Dedifferentiated amniotic fluid mesenchymal stem cell (primary cell): Measurements from ENCODE around the gene PSD2.

Source experiments
- DNase-seq: peaks from one replicate; pipeline ENCODE4 v3.0.0-alpha.2; 2016; ENCODE audit errors: extremely low spot score

Gene PSD2

DNA sequence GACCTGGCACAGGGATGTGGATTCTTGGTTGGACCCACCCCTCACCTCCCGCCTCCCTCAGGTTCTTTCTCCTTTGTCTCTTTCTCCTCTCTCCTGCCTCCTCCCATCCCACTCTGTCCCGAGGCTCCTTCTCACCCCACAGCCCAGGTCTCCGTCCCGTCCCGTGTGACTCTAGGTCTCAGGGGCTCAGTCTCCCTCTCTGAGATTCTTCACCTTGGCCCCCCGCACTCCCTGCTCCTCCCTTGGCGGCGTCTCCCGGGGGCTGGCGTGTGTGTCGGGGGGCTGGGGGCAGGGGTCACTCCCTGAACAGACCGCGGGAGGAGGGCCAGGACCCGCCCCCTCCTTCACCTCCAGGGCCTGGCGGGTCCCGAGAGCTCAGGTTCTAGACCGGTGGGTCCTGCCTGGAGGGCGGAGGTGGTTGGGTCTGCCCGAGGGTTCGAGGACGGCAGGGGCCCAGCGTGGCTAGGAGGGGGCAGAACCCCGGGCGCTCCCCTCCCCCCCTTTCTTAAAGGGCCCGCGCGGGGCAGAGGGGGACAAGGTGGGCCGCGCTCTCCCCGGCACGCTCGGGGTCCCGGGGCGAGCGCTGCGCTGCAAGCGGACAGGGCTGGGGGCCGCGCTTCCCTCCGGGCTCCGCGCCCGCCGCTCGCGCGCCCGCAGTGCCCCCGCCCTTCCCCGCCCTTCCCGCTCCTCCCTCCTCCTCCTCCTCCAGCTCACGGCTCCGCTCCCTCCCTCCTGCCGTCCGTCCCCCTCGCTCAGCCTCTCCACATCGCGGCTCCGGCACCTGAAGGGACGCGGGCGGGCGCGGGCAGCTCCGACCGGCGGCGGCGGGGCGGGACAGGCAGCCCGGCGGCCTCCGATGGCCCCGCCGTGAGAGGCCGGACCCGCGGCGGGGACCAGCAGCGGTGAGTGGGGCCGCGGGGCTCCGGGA is at the start of gene PSD2:
Gene PSD2, plus strand, starts transcription at position 735 of the 928 bp plus-strand sequence. CDS start 13,633 bp downstream, outside the sequence.
- no peak for DNase-seq

DNA sequence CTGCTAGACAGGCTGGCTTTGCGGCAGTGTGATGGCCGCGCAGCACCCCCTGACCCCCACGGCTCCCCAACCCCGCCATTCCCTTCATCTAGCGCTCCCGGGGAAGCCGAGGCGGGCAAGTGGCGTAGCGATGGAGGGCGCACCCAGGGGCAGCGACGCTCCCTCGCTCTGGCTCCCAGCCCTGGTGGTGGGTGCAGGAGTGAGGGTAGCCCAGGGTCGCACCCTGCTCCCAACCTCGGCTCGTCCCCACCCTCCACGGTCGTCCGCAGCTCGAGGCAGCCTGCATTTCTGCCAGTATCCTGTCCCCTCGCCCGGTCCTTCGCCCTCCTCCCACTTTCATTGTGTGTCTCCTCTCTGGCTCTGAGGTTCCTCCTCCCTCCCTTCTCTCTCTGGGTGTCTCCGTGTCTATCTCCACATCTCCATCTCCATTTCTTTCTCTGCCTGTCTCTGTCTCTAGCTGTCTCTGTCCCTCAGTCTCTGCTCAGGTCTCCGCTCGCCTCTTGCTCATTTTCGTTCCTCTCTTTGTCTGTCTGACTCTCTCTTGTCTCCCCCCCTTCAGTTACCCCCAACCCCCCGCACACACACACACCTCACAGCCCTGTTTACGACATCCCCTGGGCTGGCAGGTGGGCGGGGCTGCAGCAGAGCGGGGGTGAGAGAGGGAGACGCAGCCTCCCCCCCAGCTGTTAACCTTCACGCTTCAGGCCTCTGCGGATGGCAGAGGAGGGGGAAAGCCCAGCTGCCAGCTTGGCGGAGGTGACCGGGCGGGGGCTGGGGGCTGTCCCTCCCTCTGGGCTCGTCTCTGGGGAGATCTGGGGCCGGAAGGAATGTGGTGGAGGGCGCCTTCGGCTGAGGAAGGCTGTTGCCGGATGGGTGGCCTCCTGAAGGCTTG is 48.7 kb upstream of the PSD2 start:
- DNase-seq, result no peak

DNA sequence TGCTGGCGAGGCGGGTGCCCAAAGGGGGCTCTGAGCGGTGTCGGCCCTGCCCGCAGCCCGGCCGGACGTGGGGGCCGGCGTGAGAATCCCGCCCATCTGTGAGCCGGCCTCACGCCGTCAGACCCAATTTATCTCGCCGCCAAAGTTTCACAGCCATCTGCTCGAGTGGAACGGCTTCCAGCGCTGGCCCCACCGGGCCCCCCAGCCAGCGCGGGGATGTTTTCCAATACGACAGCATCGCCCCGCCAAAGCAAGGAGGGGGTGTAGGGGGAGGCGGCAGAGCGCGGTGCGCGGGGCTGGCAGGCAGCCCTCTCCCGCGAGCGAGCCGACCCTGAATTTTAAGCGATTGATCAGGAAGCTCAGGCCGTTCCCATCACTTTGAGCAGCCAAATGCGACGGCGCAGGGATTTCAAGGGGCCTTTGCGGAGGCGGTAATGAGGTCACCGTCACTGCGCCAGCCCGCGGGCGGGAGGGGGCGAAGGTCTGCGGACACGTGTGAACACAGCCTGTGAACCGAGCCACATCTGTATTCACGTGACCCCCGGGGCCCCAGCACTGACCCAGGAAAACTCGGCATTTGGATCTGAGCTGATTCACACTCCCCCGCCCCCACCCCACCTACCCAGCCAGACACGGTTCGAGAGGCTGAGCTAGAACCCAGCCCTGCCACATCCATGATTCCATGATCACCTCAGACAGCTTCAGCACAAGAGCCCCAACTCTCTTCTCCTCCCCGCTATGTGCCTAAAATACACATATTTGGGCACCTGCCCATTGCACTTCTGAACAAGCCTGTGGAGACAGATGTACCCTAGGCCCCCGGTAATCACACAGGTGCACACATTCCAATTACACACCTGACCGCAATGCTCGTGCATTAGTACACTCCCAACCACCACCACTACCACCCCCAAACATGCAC is 47.8 kb upstream of the PSD2 start:
- DNase-seq, result no peak

DNA sequence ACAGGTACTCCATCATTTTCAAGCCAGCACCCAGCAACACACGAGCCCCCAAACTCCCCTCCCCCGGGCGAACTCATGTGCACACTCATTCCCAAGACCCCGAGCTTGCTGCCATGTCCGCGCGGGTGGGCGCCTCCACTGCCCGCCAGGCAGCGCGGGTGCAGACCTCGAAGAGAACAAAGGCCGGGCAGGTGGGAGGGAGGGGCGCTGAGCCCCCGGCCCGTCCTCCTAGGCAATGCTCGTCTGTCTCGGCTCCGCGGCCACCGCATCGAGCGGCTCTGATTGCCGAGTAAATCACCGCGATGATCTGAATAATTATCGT is 47.1 kb upstream of the PSD2 start:
- DNase-seq, result no peak

DNA sequence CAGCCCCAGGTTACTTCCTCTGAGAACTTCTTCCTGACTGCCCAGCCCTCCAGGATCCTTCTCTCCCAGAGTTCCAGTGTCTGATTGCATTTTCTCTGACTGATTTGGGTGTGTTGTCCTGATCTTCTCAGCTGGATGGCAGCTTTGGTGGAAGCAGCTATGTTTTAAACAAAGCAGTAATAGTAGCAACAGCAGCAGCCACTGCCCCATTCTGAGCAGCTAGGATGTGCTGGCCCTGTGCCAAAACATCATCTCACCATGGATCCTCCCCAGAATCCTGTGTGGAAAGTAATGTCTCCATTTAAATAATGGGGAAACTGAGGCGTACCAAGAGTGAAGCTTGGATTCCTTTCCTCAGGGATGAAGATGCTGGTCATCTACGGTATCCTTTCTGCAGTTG is 46.4 kb upstream of the PSD2 start:
- DNase-seq, result no peak

DNA sequence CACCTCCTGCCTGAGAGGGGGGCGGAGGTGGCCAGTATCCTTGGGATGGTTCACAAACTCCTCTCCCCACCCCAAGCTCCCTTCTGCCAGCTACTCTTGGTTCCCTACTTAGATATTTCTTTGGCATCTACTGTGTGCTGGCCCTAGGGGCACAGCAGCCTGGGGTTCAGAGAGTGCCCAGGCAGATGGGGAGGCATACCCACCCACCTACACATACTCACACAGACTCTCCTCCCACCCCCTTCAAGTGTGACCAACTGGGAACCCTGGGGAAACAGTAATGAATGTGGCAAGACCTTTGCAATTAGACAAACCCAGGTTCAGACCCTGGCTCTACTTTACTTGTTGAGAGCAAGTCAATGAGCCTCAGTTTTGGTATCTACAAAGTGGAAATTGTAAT is 44.4 kb upstream of the PSD2 start:
- DNase-seq, result no peak

DNA sequence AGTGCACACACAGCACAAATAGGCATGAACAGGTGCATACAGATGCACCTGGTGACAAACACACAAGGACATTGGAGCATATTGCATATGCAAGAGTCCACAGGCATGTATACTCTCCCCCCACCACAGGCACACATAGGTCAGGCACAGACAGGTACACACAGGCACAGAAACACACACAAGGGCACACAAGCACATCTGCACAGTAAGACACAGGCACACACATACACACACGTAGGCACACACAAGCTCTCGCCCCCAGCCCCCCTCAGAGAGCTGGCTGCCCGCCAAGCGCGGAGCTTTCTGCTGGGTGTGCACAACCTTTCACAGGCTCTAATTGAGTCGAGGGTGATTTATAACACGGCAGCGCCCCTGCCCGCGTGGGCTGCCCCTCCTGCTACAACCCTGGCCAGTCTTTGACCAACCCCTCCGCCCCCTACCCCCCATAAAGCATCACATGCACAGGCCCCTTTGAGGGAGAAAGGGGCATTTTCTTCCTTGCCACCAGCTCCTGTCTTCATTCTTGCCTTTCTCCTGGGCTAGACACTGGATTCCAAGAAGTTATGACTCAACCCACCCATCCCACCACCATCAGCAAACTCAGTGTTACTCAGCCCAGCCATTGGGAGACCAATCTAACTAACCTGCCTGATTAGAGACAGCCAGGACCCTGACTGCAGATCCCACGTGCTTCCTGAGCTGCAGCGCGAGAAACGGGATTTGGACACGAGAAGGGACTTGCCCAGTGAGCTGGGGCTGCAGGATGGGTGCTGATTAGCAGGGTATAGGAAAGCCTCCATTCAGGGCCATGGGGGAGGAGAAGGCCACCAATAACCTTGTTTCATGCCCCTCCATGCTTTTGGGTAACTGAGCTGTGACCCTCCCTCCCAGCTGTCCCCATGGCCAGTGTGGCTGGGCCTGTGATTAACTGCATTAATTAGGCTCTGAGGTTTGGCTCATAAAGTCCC is 42.8 kb upstream of the PSD2 start:
- no peak for DNase-seq

DNA sequence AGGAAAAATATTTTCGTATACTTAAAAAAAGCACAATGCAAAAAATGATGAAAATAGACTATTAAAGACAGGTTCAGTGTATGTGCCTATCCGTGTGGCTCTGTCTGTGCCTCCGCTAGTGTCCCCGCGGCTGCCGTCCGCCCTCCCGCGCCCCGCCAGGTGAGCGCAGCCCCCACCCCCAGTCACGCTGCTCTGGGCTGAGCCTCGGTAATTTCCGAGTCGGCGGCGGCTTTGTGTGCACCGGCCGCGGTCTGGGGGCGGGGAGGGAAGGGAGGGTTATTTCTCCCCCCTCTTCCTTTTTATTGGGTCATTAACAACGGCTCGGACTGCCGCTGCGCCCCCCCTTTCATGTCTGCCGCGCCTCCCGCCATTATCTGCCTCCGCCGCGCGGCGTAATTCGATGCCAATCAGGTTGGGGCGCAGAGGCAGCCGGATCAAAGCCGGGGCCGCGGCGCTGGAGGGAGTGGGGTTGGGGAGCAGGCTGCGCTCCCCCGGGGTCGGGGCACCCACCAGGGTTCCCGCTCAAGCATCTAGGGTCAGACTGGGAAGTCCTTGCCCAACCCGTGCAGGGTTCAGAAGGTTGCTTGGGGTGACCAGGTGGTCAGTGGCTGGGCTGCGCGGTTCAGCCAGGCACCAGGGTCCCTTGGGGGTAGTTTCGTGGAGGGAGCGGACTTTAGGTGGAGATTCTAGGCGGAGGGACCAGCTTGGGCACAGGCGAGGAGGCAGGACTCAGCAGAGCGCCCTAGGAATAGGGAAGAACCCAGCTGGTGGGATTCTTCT is 39.5 kb upstream of the PSD2 start:
- no peak for DNase-seq

DNA sequence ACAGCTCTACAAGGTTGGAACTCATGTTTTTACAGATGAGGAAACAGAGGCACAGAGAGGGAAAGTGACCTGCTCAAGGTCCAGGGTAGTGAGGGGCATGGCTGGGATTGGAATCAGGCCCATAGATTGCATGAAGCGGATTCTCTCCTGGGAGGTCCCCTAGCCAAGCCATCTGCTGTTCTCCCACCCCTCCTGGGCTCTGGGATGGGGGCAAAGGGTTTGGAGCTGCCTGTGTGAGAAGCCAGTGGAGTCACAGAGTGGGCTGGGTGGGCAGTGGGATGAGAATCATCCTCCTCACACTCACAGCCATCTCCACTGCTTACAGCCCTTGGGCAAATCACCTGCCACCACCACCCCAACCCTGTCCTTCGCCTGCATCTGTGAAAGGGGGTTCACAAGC is 38.6 kb upstream of the PSD2 start:
- no peak for DNase-seq

DNA sequence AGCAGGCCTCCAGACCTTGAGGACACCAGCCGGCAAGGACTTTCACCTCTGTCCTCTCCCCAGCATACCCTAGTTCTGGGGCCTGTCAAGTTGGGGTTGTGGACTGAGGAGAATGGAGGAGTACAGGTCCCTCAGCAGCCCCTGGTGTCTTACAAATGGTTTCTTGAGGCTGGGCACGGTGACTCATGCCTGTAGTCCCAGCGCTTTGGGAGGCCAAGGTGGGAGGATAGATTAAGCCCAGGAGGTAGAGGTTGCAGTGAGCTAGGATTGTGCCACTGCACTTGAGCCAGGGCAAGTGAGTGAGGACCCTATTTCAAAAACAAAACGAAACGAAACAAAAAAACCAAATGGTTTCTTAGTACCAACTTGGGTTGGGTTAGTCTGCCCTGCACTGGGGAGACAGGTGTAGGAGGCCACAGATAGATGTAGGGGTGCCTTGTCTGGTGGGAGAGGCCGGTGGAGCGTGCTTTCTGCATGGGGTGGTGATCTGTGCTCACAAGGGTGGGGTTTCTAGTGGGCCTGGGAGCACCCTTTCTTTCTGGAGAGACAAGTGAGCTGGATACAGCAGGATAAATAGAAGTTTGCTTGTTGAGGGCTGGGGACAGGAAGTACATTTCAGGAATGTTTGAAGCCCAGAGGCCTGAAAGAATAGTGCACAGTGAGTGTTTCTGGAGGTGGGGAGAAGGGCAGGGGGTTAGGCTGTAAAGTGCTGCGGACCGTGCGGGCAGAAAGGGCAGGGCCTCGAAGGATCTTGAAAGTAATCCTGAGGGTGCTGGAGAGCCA is 37.7 kb upstream of the PSD2 start:
- DNase-seq, result no peak

DNA sequence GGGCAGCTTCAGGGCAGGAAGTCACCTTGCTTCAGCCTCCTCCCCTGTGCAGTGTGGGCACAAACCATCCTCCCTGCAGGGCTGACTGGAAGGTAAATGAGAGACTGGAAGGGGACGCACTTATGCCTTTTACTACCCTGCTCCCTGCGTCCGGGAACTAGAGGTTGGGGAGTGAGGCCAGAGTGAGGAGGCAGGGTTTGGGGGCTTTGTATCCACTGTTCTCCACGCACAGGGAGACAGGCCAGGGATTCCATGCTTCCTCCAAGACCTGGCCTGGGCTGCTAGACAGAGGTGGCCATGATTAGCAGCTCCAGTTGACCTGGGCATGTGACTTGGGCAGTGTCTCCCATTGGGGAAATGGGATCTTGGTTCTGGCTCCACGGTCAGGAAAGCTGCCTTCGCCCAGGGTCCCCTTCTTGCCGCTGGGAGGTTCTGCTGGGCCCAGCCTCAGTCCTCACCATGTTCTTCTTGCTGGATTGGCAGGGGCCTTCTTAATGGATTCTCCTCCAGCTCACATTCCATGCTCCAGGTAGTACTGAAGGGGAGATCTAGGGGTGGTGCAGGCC is 37.0 kb upstream of the PSD2 start:
- no peak for DNase-seq

DNA sequence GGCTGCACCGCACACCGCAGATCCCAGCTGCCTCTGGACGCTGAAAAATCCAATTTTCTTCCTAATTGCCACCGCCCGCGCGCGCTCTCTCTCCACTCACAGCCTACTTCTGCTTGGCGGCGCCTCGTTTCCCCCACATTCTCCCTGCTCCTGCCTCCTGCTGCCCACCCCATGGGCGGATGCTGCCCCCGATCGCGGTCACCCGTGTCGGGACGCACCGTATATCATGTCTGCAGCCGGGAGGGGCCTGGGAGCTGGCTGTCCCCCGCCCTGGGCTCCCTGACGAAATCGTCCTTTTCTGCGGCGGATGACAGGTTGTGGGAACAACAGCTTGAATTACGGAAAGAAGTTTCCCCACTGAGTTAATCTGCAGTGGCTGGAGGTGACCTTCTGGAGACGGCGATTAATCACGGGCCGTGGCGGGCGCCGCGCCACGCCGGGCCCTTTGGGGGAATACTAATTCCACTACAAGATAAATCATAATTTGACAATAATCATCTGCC is 36.3 kb upstream of the PSD2 start:
- no peak for DNase-seq

DNA sequence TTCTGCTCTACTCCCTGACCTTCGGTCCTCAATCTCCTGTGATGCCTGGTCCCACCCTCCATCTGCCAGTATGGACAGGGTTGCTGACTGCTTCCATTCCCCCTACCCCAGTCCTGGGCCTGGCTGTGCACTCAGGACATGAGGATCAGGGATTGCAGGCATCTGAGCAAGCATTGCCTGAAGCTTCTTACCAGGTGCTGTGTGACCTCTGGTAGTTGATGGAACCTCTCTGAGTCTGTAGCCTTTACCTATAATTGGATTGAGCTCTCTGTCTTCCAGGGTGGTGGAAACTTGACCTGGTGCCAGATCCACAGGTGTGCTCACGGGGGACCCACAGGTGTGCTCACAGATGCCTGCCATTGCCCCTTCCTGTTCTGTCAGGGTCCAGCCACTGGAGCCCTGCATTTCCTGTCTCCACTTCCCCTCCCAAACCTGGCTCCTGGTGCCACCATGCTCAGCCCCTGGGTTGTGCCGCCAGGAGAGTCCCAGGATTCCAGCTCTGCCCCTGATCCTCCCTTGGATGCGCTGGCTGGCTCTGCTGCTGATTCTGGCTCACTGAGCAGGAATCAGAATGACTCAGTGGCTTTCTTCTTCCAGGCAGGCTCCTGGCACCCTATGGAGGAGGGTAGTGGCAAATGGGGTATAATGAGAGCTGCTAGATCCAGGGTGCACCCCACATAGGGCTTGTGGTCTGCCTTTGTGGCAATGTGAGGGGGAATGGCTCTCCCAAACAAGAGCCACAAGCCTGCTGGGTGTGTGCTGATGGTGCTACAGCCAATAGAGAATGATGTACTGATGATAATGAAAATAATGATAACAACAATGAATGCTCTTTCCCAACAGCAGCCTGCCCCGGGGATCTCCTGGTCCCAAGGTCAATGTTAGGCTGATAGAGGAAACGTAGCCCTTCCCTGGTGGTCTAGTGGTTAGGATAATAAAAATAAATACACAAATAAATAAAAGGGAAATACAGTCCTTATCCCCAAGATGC is 35.2 kb upstream of the PSD2 start:
- DNase-seq, result no peak

DNA sequence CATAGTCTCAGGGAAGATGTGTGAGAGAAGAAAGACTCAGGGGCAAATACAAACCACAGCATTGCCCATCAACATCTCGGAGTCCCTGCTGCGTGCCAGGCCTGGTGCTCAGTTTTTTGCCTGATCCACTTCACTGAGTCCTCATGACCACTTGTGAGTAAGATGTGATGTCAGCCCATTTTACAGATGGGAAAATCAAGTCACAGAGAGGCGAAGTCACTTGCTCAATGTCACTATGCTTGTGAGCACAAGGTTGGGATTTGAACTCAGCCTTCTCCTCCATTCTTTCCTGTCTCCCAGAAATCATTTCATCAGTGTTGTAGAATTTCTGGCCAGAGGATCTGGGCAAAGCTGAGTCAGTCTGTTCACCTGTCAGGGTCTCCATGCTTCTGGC is 34.6 kb upstream of the PSD2 start:
- DNase-seq, result no peak

DNA sequence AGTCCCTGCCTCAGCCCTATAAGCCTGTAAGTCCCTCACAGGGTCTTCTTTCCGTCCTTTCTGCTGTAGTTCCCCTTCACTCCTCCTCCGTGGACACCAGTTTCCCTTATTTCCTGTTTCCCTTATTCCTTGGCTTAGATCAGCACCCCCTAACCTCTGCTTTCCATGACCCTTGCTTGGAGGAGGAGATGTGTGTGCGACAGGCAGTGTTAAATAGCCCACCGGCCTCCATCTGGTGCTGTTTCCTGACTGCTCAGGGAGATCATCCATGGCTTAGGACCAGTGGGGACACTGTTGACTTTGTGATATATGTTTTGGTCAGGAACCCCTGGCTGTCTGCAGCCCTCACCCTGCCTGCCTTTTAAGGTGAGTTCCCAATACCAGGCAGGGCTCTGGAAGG is 34.1 kb upstream of the PSD2 start:
- no peak for DNase-seq

DNA sequence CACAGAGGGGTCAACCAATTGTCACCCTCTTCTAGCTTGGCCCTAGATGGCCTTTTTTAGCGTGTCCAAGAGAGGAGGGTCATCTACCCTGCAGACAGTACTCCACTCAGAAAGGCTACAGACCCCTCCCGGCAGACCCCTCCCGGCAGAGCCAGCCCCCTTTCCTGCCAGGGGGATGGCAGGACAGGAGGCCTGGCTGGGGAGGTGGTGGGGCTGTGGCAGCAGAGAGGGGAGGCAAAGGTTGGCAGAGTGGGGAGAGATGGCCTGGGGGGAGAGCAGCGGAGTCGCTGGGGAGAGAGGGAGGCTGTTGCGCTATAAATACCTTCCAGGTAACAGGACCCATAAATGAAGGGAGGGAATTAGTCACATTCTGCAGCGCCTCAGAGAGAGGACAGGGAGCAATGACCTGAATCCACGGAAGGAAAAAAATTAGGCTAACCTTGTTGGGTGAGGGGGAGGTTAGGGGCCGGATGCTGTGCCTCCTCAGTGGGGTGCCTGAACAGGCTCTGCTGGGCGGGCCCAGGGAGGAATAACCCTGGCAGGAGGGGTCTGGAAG is 32.9 kb upstream of the PSD2 start:
- no peak for DNase-seq
